GM19099 (cell line): ENCODE measurements around the gene OCEL1.

ENCODE experiments used
- POLR2A ChIP-seq: IDR thresholded peaks from 3 replicates; pipeline ENCODE4 v1.6.1; 2011; ENCODE audit warnings: low read depth; ENCODE audit not compliant: insufficient read length; ENCODE audit errors: extremely low read depth

The OCEL1 gene, protein sequence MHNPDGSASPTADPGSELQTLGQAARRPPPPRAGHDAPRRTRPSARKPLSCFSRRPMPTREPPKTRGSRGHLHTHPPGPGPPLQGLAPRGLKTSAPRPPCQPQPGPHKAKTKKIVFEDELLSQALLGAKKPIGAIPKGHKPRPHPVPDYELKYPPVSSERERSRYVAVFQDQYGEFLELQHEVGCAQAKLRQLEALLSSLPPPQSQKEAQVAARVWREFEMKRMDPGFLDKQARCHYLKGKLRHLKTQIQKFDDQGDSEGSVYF

DNA sequence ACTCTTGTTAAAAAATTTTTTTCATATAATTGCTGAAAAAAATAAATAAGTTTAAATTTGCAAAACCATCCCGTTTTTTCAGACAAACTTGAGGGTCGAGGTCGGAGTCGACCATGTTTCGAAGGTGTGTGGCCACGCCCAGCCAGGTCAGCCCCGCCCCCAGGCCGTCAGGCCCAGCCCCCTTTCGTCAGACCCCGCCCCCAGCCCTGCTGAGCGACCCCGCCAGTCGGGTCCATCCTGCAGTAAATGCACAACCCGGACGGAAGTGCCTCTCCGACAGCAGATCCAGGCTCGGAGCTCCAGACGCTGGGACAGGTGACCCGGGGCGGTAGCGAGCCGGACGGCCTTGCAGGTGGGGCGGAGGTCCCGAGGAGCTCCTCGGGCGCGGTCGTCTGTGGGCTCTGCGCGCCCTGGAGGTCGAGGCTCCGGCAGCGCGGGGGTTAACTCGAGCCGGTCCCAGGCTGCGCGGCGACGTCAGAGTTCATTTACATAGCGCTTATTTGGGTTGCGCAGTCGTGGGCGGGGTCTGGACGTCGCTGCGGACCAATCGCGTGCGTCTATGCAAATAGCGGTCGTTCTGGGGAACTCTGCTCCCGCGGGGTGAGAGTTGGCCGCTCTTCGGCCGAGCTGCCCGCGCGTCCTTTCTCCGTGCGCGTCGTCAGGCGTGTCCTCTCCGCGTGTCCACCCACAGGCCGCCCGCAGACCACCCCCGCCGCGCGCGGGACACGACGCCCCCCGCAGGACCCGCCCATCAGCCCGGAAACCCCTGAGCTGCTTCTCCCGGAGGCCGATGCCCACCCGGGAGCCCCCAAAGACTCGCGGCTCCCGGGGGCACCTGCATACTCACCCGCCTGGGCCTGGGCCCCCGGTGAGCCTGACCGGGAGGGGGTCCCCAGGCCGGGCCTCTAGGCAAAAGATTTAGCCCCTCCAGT lies at the start of gene OCEL1:
TSS of gene OCEL1 (plus strand) at position 225 of the 932 bp plus-strand sequence. CDS start at position 247, 22 bp downstream.
- peak; percentile 94 for TF ChIP-seq POLR2A

DNA sequence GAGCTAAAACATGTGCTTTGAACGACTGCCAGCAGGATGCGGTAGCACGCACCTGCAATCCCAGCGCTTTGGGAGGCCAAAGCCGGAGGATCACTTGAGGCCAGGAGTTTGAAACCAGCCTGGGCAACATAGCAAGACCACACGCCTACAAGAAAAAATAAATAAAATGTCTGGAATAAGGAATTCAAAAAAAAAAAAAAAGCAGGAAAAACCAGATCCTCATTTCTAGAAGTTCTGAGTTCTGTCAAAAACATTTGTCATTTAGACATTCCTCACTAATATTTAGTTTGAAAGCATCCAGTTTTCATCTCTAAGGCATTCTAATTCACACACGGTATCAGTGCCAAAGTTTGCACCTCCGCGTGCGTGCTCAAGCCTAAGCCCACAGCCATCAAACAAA lies 47.7 kb upstream of the OCEL1 start:
- no peak for TF ChIP-seq POLR2A

DNA sequence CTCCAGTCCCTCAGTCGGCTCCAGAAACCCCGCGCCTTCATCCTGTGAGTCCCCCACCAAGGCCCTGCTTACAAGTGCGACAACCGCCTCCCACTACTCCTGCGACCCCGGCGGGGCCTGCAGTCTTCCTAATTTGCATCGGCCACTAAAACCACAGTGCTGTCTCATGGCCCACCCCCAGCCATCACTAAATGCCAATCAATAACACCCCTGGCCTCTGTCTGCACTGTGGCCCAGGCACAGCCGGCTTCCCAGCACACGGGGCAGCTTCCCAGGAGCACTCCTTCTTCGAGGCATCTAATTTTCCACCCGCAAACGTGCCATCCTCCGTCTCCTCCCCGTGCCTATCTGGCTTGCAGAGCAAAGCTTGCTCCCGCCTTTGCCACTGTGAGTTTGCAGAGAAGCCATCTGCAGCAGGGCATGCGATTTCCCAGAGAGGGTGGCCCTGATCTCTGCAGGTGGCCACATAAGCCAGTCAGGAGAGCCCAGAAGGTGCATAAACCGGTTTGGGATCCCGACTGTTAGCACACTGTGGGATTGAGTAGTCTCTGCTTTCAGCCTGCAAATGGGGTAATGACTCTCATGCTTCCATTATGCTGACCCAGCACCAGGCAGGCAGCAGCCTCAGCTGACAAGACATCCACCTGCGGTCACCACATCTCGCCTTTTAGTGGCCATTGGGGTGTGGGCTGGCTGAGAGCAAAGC lies 44.9 kb upstream of the OCEL1 start:
- TF ChIP-seq POLR2A = no peak

DNA sequence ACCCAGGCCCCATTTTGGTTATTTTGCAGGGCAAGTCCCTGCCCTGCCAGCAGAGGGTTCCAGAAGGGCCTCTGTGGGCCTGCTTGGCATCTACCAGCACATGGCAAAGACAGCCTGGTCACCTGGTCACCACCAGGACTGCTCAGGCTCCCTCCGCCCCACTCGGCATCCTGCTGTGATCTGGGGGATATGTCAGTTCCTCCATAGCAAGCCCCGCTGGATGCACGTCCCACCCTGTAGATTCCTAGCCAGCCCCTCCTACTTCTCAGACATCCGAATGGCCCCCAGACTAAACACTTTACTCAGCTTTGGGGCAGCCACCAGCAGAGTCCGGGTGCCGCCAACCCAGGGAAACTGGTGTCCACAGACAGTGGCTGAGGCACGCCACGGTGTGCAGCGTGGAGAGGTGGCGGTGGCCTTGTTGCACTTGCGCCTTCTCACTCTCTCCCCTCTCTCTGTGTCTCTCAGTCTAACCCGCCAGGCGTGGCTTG lies 42.7 kb upstream of the OCEL1 start:
- TF ChIP-seq POLR2A = no peak

DNA sequence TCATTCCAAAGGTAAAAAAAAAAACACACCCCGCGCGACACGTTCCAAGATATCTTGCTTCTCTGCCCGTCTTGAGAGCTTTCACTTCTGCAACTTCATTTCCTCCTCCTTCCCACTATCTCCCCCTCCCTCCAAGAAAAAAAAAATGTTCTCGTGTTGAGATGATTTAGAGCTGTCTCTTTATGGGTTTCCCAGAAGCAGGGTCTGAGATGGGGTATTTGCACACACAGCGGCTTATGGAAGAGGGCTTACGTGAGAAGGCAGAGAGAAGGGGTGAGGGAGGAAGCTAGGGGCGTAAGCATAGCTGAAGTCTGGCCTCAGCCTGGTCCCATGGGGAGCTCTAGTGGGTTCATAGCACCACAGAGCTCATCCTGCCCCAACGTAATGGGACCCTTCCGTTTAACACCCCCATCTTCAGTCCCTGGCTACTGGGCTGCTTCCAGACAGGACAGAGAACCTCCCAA lies 42.1 kb upstream of the OCEL1 start:
- no peak for TF ChIP-seq POLR2A

DNA sequence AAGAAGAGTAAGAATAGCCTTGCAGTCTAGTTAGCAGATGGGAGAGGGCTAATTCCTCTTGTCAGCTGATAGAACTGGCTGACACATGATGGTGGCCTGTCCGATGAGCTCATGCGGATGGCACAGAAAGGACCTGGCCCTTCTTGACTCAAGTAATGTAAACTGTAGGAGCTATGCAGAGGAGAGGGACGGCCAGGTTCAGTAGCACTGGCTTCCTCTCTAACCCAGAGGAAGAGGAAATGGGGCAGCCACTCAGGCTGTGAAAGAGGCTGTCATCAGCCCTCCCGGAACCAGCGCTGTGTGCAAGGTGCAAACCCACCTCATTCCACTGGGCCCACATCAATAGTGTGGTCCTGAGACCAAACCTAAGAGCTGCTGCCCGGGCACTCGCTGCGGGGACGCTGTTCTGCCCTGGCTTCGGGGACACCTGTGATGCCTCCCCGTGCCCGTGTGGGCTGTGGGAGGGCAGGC lies 41.6 kb upstream of the OCEL1 start:
- no peak for TF ChIP-seq POLR2A

DNA sequence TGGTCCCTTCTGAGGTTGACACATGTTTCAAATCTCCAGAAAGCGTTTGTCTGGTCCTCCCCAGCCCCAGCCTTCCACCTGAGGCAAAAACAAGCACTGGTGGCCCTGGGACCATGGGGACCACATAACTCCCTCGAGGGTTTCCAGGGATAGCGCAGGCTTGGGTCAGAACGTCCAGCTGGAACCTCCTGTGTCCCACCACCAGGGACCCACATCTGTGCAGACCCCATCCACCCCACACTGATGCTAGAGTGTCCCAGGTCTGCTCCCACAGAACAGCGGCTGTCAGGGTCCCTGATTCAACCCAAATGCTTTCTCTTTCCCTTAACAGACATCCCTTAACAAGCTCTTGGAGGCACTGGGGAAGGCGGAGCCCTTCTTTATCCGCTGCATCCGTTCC lies 40.4 kb upstream of the OCEL1 start:
- TF ChIP-seq POLR2A = no peak

DNA sequence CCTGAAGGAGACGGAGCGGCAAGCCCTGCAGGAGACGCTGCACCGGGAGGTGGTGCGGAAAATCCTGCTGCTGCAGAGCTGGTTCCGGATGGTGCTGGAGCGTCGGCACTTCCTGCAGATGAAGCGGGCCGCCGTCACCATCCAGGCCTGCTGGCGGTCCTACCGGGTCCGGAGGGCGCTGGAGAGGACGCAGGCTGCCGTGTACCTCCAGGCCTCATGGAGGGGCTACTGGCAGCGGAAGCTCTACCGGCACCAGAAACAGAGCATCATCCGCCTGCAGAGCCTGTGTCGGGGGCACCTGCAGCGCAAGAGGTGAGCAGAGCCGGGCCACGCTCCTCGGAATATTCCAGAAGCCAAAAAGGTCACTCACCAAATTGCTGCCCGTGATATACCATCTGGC lies 33.3 kb upstream of the OCEL1 start:
- no peak for TF ChIP-seq POLR2A

DNA sequence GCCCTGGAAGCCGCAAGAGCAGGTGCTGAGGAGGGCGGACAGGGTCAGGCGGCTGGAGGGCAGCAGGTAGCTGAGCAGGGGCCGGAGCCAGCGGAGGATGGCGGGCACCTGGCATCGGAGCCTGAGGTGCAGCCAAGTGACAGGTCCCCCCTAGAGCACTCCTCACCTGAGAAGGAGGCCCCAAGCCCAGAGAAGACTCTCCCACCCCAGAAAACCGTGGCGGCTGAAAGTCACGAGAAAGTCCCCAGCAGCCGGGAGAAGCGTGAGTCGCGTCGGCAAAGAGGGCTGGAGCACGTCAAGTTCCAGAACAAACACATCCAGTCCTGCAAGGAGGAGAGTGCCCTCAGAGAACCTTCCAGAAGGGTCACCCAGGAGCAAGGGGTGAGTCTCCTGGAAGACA lies 31.4 kb upstream of the OCEL1 start:
- no peak for TF ChIP-seq POLR2A

DNA sequence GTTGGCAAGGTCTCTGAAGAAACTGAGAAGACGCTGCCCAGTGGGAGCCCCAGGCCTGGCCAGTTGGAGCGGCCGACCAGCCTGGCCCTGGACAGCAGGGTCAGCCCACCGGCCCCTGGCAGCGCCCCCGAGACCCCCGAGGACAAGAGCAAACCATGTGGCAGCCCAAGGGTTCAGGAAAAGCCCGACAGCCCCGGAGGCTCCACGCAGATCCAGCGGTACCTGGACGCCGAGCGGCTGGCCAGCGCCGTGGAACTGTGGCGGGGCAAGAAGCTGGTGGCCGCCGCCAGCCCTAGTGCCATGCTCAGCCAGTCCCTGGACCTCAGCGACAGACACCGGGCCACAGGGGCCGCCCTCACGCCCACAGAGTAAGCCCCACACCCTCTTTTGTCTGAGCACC lies 30.9 kb upstream of the OCEL1 start:
- TF ChIP-seq POLR2A = no peak

DNA sequence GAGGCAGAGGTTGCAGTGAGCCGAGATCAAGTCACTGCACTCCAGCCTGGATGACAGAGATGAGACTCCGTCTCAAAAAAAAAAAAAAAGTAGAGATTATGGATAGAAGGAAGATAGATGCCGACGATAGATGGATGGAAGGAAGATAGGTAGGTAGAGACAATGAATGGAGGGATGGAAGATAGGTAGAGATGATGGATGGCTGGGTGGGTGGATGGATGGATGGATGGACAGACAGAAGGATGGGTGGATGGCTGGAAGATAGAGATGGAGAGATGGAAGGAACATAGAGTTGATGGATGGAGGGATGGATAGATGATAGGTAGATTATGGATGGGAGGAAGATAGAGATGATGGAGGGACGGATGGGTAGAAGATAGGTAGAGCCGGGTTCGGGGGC lies 29.4 kb upstream of the OCEL1 start:
- TF ChIP-seq POLR2A = no peak

DNA sequence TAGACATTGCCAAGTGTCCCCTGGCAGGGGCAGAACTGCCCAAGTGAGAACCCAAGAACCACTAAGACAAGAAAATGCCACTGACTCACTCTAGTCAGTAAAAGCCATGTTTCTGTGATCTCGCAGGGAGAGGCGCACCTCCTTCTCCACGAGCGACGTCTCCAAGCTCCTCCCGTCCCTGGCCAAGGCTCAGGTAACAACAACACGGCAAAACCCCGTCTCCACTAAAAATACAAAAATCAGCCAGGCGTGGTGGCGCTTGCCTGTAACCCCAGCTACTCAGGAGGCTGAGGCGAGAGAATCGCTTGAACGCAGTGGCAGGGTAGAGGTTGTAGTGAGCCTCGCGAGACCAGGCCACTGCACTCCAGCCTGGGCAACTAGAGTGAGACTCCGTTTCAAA lies 28.4 kb upstream of the OCEL1 start:
- no peak for TF ChIP-seq POLR2A

DNA sequence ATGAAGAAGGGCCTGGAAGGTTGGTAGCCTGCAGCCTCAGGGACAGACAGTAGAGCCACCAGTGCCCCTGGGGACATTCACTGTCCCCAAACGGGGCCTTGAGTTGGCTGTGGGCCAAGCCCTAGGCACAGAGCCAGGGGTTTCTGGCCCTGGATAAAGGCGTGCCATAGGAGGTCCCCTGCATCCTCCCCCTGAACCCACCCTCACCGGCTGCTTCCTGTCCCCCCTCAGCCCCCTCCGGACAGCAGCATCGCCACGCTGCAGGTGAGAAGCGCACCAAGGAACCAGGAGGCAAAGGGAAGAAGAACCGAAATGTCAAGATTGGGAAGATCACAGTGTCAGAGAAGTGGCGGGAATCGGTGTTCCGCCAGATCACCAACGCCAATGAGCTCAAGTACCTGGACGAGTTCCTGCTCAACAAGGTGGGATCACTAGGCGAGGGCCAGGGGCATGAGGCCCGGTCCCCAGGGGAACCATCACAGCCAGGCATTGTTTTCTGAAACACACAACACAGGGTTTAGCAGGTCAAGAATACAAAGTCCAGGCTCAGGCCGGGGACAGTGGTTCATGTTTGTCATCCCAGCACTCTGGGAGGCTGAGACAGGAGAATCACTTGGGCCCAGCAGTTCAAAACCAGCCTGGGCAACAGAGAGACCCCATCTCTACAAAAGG lies 25.5 kb upstream of the OCEL1 start:
- no peak for TF ChIP-seq POLR2A

DNA sequence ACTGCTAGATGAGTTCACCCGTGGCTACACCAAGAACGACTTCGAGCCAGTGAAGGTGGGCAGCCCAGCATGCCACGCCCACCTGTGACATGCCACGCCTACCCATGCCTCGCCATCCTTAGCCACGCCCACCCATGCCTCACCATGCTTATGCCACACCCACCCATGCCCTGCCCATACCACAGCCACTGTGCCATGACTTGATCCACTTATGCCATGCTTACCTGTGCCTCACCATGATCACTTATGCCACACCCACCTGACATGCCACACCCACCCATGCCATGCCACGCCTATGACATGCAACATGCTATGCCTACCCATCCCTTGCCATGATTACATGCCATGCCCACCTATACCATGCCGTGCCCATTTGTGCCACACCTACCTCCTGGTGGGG lies 23.8 kb upstream of the OCEL1 start:
- TF ChIP-seq POLR2A = no peak

DNA sequence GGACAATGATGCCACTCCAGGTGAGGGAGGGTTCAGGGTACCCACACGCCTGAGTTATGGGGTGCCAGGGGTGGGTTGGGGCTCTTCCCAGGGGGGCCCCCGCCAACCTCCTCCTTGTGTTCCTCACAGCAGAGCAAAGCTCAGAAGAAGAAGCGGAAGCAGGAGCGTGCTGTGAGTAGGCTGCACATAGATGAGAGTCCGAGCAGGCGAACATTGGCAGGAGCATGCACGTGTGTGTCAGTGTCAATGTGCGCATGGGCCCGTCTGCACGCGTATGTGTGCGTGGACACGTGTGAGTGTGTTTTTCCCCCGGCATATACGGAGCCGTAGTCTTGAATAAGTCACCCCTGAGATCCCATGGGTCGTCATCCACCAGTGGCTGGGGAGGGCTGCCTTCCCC lies 23.3 kb upstream of the OCEL1 start:
- TF ChIP-seq POLR2A = no peak
